ENCODE data around the gene PAAF1. TPM values are rescaled to one million over a fixed set of nuclear protein-coding genes. Genes with fewer than 3 reads are reported as not detected.

PAAF1 gene
- total RNA-seq, 1 donor from 2014 or later, result 27.5 TPM

- Mint-ChIP-seq H3K9me3 (no peaks in the 10 kb centered on the region), H3K4me3 (no peak overlapping the region), H3K27me3 (ENCODE audit: low read depth) (no peaks in the 10 kb centered on the region), H3K36me3 (ENCODE audit: low read depth) (no peaks in the 10 kb centered on the region), H3K4me1 (peaks cover 12% of the 10 kb centered on the region), H3K27ac (ENCODE audit: unreplicated experiment) (no peak overlapping the region)
- no peak for DNase-seq (ENCODE audit: low read depth, low spot score)
- TF ChIP-seq, protein P1, sequence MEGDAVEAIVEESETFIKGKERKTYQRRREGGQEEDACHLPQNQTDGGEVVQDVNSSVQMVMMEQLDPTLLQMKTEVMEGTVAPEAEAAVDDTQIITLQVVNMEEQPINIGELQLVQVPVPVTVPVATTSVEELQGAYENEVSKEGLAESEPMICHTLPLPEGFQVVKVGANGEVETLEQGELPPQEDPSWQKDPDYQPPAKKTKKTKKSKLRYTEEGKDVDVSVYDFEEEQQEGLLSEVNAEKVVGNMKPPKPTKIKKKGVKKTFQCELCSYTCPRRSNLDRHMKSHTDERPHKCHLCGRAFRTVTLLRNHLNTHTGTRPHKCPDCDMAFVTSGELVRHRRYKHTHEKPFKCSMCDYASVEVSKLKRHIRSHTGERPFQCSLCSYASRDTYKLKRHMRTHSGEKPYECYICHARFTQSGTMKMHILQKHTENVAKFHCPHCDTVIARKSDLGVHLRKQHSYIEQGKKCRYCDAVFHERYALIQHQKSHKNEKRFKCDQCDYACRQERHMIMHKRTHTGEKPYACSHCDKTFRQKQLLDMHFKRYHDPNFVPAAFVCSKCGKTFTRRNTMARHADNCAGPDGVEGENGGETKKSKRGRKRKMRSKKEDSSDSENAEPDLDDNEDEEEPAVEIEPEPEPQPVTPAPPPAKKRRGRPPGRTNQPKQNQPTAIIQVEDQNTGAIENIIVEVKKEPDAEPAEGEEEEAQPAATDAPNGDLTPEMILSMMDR (conservative IDR thresholded peaks at IDR 0.05), result no peak
Measured at GRCh38 chr11:73957654-73958361, 81.0 kb downstream of the PAAF1 start.

DNA sequence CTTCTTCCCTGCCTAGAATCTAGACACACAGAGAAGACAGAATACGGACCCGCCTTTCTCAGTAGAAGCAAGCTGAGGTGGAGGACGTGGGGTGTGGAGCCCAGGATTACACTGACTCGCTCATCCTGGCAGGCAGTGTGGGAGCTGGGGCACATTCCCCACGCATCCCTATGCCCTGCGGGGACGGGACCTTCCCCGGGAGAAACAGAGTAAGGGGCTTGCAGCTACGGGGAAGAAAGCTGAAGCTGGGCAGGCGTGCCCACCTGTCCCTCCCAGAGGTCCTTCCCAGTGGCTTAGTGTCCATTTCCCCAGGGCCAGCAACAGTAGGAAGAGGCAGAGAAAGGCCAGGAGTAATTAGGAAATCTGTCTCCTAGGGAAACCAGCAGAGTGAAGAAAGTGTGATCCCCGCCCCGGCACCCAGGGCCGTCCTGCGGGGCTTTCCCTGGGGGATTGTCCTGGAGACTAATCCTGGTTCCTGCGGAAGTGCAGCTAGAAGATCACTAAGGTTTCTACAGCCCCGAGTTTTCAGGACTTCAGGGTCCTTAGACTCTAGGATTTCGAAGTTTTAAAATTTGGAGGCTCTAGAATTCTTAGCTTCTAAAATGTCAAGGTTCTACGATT lies 81.8 kb downstream of the PAAF1 start:
- TF ChIP-seq, protein P1 (conservative IDR thresholded peaks at IDR 0.05), result no peak
- H3K27me3 Mint-ChIP-seq (ENCODE audit: low read depth), result no peaks in the 10 kb centered on the region
- H3K4me3 Mint-ChIP-seq, result no peak overlapping the region
- no peak for DNase-seq (ENCODE audit: low read depth, low spot score)
- H3K9me3 Mint-ChIP-seq, result no peaks in the 10 kb centered on the region
- H3K4me1 Mint-ChIP-seq, result peaks cover 12% of the 10 kb centered on the region
- no peak overlapping the region for H3K27ac Mint-ChIP-seq (ENCODE audit: unreplicated experiment)
- no peaks in the 10 kb centered on the region for H3K36me3 Mint-ChIP-seq (ENCODE audit: low read depth)

DNA sequence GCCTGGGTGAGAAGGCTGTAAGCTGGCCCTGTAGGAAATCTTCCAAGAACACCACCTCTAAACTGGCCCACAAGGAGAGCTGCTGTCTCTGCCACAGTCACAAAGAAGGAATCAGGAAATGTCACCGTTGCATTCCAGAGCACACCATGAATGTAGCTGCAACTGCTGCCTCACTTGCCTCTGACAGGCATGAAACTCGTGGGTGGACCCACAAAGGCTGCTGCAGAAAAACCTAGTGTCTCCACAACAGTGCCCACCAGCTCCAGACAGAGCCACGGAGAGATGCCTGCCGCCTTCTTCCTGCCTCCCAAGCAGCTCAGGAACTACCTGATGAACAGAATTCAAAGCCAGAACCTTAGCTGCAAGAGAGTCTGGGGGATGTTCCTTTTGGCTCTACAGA lies 84.5 kb downstream of the PAAF1 start:
- Mint-ChIP-seq H3K4me3 (no peak overlapping the region), H3K9me3 (no peaks in the 10 kb centered on the region), H3K27me3 (ENCODE audit: low read depth) (no peaks in the 10 kb centered on the region), H3K36me3 (ENCODE audit: low read depth) (no peaks in the 10 kb centered on the region), H3K4me1 (peaks cover 14% of the 10 kb centered on the region), H3K27ac (ENCODE audit: unreplicated experiment) (no peak overlapping the region)
- no peak for DNase-seq (ENCODE audit: low read depth, low spot score)
- TF ChIP-seq, protein P1 (conservative IDR thresholded peaks at IDR 0.05), result no peak

DNA sequence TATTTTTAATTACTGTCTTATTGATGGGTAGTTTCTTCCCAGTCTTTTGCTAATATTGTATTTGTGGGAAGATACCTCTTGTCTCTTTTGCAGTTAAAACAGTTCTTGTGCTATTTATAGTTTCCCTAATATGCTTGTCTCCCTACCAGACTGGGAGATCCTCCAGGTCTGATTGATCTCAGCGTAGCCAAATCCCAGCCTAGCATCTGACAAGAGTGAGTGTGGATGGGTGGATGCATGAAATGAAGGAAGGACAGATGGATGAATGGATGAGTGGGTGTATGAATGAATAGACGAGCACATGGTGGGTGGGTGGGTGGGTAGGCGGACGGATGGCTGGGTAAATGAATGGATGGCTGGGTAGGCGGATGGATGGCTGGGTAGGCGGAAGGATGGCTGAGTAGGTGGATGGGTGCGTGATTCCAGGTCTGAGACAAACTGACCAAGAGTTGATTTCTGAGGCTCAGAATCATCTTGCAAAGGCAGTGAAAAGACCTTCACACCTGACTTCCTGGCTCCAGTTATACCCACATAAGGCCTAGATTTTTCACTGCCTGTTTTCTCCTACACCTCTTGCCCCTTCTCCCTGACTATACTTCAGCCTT lies 85.4 kb downstream of the PAAF1 start:
- H3K4me3 Mint-ChIP-seq, result no peak overlapping the region
- no peaks in the 10 kb centered on the region for H3K27me3 Mint-ChIP-seq (ENCODE audit: low read depth)
- H3K4me1 Mint-ChIP-seq, result peaks cover 8% of the 10 kb centered on the region
- H3K36me3 Mint-ChIP-seq (ENCODE audit: low read depth), result no peaks in the 10 kb centered on the region
- H3K9me3 Mint-ChIP-seq, result no peaks in the 10 kb centered on the region
- TF ChIP-seq, protein P1 (conservative IDR thresholded peaks at IDR 0.05), result no peak
- H3K27ac Mint-ChIP-seq (ENCODE audit: unreplicated experiment), result peak overlapping the region; percentile 13
- DNase-seq (ENCODE audit: low read depth, low spot score), result no peak

- Mint-ChIP-seq H3K9me3 (no peaks in the 10 kb centered on the region), H3K36me3 (ENCODE audit: low read depth) (no peaks in the 10 kb centered on the region), H3K27ac (ENCODE audit: unreplicated experiment) (peak overlapping the region; percentile 60), H3K4me3 (no peak overlapping the region), H3K27me3 (ENCODE audit: low read depth) (peaks cover 4% of the 10 kb centered on the region), H3K4me1 (peaks cover 8% of the 10 kb centered on the region)
- no peak for DNase-seq (ENCODE audit: low read depth, low spot score)
- TF ChIP-seq, protein P1 (conservative IDR thresholded peaks at IDR 0.05), result no peak
Measured at GRCh38 chr11:73963861-73964260, 87.1 kb downstream of the PAAF1 start.
